GM19239 (cell line): ENCODE results near the gene COLEC11.
"Not testable (repeated sequence)": the region's sequence is repeated elsewhere in the genome, so short reads cannot be mapped to it uniquely, and the experiment has no call there.

Experiments
- DNase-seq: peaks from one replicate; pipeline ENCODE4 v3.0.0; 2011; ENCODE audit warnings: low spot score; ENCODE audit not compliant: insufficient read length
- FAIRE-seq: peaks from 2 replicates; lab custom pipeline; 2011; peaks lifted over from hg19 to GRCh38; lab: Jason Lieb, UNC

COLEC11 gene

DNA sequence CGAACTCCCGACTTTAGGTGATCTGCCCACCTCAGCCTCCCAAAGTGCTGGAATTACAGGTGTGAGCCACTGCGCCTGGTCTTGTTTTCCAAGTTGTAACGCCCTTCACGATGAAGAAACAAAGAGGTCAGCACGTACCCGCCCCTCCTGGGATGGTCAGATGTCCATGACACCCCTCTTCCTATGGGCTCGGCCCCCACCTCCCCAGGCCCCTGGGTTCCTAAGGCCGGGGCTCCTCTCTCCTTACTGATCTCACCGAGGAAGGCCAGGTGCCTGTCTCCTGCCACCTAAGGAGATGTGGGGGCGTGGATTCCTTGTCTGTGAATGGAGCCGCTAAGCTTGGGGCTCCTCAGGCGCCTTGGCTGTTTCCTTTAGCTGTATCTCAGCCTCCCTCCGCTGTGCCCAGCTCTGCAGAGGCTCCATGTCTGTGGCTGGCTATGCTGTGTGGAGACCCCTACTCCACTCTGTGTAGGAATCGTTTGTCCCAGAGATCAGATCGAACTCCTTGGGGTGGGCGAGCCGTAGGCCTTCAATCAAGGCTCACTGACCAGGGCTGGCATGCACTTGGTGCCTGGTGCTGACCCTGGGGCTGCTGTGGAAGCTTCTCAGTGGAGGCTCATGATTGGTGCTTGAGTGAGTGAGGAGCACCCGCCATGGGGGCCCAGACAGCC lies 8.8 kb downstream of the COLEC11 start:
- no peak for FAIRE-seq
- DNase-seq: no peak

DNA sequence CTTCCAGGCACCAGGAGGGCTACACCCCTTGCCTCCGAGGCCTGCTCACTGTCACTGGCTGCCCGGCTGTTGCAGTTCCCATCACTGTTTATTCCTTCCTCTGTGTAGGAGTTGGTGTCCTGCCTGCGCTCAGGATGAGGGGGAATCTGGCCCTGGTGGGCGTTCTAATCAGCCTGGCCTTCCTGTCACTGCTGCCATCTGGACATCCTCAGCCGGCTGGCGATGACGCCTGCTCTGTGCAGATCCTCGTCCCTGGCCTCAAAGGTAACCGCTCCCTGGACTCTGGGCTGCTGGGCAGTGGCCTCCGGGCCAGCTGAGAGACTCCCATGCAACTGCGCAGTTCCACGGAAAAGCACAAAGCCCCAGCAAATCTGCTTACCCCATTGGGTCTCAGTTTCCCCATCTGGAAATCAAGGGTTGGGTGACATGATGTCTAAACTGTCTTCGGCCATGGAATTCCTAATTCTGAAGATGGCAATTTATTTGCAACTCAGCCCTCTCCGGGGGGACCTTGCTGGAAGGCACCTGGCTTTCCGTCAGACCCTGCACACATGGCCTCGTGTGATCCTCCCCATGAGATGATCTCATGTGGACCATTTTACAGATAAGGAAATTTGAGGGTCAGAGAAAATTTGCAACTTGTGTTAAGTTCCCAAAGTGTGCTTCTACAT lies 9.4 kb downstream of the COLEC11 start:
- no peak for FAIRE-seq
- no peak for DNase-seq

DNA sequence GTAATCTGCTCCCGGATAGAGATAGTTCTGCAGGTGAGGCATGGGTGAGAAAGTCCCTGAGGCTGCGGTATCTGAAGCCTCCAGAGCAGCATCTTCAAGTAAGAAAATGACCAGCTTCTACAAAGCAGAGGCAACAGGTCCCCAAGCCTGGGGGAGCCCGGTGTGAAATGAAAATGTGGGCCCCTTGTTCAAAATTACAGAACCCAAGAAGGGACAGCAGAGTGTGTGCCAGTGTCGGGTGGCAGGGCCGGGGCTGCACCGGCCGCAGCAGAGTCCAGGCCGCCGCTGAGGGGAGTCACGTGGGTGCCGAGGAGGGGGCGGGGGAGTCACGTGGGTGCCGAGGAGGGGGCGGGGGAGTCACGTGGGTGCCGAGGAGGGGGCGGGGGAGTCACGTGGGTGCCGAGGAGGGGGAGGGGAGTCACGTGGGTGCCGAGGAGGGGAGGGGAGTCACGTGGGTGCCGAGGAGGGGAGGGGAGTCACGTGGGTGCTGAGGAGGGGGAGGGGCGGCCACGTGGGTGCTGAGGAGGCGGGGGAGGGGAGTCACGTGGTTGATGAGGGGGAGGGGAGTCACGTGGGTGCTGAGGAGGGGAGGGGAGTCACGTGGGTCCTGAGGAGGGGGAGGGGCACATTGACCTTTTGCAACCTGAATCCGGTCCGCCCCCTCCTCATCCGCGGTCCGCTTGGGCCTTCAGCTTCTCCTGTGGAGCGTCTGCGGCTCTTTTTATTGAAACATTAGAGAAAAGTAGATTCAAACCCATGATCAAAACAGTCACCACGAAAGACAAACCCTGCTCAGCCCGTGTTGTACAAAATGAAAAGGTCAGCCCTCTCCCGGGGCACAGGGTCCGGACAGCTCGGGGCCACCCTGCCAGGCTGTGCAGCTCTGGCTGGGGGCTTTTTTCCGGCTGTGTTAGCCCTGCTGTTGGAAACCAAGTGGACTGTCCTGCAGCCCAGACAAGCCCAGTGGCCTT lies 10.4 kb downstream of the COLEC11 start:
- peak; percentile 37 for DNase-seq
- no peak for FAIRE-seq

DNA sequence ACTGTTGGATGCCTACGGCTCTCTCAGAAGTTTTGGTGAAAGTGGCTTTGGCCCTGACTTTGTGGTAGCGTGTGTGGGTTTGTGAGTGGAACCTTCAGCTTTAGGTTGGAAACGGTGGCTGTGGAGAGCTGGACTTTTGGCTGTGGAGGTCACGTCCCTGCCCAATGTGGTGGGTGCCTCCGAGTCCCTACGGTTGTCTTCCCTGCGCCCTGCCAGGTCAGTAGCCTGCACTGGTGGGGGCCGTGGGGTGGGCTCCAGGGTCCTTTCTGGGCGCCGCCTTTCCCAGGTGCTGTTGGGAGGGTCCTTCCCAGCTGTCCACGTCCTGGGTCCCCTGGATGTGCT lies 11.1 kb downstream of the COLEC11 start:
- DNase-seq (no peak), FAIRE-seq (no peak)

DNA sequence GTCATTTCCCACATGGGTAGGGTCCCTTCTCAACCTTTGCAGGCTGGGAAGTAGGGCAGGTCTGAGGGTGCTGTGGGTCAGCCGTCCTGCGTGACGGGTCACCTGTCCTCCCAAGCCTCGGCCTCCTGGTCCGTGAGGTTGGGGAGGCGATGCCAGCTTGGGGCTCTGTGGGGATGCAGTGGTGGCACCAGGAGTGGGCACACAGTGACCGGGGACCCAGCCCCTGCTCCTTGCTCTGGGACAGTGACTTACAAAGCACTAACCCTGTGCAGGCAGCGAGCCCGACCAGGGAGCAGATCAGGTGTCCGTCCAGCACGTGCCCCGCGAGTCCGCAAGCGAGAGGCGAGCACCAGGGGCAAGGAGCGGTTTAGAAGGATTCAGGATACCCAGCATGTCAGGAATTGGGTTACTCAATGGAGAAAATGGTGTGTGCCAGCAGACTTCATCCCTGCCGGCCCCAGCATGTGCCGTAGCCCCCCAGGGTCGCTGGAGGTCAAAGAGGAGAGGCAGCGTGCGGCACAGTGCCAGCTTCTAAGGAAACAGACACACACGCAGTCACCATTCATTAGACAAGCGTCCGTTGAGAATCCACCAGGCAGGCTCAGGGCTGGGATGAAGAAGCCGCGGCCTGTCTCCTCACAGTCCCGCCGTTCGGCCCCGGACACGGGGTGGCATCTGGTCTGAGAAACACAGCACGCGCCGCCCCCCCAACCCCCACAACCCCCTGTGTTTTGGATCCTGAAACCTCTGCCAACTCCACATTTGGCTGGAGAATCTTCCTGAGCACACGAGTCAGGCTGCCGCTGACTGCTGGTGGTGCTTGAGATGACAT lies 11.7 kb downstream of the COLEC11 start:
- FAIRE-seq (no peak), DNase-seq (no peak)

DNA sequence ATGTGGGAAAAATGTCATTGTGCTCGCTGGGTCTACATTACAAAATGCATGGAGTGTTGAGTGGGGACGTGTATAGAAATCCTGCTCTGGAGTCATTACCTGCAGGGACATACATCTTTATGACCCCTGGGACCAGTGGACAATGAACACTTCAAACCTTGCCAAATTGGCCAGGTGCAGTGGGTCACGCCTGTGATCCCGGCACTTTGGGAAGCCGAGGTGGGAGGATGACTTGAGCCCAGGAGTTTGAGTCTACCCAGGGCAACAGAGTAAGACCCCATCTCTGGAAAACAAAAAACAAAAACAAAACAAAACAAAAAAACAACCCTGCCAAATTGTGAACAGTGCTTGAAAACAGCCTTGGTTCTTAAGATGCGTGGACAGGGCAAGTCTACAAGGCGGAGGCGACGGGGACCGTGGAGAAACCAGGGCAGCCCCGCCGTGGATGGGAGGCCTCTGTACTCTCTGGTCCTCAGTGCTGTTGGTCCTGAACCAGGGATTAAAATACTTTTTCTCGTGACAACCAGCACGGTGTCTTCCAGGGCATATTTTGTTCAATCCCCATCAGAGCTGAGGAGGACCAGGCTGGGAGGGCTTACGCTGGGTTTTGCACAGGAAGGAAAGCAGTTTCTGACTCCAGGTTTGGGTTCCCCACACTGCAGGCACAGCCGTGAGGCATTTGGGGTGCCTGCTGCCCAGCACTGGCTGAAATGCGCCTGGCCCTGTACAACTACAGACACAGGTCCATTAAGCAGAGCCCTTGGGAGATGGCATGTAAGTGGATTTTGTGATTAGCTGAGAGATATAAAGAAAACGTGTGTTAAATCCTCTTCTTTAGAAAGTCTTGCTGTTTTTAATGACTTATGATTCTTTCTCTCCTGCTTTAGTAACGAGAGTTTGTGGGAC lies 13.7 kb downstream of the COLEC11 start:
- DNase-seq: no peak

DNA sequence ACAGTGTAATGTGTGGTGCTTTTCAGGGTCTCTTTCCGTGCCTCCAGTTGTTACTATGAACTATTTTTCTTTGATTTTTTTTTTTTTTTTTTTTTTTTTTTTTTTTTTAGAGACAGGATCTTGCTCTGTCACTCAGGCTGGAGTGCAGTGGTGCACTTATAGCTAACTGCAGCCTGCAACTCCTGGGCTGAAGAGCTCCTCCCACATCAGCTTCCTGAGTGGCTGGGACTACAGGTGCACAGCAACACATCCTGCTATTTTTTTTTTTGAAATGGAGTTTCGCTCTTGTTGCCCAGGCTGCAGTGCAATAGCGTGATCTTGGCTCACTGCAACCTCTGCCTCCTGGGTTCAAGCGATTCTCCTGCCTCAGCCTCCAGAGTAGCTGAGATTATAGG lies 14.4 kb downstream of the COLEC11 start:
- not testable (repeated sequence) for FAIRE-seq, DNase-seq

More for the DNA sequence above, 13.7 kb downstream of the COLEC11 start:
- no peak for FAIRE-seq

DNA sequence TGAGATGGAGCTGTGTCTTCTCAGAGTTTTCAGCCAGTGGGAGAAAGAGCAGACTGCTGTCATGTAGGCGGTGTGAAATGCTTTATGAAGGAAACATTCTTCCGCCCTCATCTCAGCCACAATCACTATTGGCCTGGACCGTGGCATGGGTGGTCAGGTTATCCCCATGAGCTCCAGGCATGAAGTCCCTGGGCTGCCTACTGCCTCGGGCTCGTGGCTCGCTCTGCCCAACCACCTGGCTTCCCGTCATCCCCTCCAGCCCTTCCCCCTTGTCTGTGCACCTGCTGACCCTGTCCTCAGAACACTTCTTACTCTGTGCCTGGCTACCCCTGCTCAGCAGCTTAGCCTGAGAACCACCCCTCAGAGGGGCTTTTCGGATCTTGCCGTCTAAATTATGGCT lies 15.5 kb downstream of the COLEC11 start:
- no peak for DNase-seq
- FAIRE-seq: no peak

DNA sequence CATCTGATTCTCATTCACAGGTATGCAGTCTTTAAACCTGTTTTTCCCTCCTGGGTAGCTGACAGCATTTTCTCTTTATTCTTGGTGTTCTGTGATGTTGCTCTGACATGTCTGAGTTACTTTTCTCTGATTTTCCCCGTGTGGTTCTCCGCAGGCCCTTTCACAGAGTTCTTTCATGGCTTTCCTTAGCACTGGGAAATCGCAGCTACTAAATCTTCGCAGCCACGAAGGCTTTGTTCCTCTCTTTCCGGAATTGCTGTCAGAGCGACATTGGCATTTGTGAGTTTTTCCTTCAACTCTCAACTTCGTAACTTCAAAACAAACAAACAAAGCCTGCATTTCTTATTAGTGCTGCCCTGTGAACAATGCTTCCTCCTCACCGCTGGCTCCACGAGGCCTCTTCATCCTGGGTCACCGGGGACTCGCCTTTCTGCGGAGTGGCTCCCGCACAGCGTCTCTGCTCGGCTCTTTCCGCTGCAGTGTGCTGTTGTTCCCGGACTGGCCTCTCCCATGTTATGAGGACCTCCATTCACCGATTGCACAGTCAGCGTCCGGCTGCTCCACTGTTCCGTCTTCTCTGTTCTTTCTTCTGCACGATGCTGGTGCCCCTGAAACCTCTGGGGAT lies 16.1 kb downstream of the COLEC11 start:
- no peak for FAIRE-seq
- DNase-seq: no peak

DNA sequence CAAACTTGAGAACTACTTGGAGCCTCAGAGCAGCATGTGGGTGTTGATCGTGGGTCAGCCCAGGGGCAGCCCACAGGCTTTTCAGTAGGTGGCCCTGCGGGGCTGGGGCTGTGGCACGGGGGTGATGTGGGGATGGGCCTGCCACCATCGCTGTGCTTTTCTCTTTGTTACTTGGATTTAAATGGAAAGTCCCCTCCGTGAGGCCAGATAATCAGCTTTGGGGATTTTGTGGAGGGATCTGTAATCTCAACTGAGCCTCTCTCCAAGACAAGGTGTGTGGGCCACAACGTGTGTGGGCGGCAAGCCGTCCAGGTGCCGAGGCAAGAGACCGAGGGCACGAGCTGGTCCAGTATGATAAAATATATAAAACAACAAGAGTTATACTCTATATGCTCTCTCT lies 16.7 kb downstream of the COLEC11 start:
- FAIRE-seq (no peak), DNase-seq (no peak)

DNA sequence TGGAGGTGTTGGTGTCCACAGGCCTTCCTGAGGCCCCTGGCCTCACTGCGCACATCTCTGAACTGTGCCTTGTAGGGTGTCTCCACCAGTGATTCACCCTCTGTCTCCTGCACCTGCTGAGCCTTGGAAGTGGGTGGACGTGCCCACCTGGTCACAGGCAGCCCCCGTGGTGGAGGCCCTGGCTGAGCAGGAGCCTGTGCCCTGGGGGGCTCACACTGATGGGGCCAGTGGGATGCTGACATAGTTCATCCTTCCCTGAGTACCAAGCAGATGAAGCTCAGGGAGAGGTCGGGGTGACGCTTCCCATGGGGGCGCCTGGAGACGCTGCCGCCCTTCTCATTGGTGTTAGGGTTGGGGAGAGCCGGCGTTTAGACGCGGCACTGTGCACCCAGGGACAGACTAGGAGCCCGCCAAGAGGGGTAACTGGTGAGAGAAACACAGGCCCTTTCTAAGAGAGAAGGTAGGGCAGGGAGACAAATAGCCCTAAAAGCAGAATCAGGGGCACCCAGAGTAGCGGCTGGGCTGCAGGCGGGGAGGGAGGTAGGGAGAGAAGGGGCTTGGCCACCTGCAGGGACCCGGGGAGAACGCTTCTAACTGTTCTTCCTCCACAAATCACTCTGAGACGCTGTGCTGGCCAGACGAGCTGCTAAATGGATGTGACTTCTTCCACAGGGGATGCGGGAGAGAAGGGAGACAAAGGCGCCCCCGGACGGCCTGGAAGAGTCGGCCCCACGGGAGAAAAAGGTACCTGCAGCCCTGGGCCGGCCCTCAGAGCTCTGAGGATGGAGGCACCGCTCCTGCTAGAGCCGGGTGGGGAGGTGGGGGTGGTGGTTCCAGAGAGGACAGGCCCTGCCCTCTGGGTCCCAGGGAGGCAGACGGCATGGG lies 18.0 kb downstream of the COLEC11 start:
- DNase-seq (no peak), FAIRE-seq (no peak)

DNA sequence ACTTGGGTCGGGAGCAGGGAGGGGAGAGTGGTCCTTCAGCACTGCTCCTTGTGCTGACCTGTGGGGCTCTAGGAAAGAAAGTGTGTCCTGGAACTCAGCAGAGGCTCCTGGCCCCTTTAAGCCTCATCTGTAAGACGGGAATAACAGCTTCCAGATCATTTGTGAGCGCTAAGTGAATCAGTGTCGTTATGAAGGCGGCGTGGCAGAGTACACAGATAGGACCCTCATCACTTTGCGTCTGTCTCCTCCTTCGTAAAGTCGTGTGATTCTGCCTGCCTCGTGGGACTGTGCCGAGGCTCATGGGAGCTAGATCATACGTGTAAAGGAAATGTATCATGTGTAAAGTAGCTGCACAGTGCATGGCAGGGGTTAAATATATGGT lies 18.6 kb downstream of the COLEC11 start:
- DNase-seq: no peak
- no peak for FAIRE-seq

DNA sequence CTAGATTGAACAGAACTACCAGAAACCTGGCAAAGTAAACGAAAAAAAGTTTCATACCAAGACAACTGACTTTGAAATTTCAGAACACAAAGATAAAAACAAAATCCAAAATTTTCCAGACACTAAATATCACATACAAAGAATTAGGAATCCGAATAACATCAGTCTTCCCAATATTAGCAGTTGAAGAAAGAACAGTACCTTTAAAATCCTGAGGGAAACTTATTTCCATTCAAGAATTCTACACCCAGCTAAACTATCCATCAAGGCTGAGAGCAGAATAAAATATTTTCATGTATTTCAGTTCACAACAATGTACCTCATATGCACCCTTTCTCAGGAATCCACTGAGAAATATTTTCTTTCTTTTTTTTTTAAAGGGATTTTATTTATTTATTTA lies 19.8 kb downstream of the COLEC11 start:
- not testable (repeated sequence) for DNase-seq, FAIRE-seq

DNA sequence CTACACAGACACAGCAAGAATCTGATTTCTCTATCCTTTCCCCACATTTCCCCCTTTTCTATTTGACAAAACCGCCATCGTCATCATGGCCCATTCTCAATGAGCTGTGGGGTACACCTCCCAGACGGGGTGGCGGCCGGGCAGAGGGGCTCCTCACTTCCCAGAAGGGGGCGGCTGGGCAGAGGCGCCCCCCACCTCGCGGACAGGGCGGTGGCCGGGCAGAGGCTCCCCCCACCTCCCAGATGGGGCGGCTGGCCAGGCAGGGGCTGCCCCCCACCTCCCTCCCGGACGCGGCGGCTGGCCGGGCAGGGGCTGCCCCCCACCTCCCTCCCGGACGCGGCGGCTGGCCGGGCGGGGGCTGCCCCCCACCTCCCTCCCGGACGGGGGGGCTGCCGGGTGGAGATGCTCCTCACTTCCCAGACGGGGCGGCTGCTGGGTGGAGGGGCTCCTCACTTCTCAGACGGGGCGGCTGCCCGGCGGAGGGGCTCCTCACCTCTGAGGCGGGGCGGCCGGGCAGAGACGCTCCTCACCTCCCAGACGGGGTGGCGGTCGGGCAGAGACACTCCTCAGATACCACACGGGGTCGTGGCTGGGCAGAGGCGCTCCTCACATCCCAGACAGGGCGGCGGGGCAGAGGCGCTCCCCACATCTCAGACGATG lies 20.8 kb downstream of the COLEC11 start:
- not testable (repeated sequence) for FAIRE-seq, DNase-seq

DNA sequence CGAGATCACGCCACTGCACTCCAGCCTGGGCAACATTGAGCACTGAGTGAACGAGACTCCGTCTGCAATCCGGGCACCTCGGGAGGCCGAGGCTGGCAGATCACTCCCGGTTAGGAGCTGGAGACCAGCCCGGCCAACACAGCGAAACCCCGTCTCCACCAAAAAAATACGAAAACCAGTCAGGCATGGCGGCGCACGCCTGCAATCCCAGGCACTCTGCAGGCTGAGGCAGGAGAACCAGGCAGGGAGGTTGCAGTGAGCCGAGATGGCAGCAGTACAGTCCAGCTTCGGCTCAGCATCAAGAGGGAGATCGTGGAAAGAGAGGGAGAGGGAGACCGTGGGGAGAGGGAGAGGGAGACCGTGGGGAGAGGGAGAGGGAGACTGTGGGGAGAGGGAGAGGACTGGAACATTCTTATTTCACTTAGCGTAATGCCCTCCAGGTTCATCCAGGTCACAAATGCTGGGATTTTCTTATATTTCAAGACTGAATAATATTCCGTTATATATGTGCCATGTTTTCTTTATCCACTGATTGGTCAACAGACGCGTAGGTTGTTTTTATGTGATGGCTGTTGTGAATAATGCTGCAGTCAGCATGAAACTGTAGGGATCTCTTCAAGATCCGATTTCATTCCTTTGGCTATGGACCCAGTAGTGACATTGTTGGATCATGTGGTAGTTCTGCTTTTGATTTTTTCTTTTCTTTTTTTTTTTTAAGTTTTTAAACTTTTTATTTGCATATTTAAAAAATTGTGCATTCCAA lies 21.7 kb downstream of the COLEC11 start:
- not testable (repeated sequence) for DNase-seq, FAIRE-seq

DNA sequence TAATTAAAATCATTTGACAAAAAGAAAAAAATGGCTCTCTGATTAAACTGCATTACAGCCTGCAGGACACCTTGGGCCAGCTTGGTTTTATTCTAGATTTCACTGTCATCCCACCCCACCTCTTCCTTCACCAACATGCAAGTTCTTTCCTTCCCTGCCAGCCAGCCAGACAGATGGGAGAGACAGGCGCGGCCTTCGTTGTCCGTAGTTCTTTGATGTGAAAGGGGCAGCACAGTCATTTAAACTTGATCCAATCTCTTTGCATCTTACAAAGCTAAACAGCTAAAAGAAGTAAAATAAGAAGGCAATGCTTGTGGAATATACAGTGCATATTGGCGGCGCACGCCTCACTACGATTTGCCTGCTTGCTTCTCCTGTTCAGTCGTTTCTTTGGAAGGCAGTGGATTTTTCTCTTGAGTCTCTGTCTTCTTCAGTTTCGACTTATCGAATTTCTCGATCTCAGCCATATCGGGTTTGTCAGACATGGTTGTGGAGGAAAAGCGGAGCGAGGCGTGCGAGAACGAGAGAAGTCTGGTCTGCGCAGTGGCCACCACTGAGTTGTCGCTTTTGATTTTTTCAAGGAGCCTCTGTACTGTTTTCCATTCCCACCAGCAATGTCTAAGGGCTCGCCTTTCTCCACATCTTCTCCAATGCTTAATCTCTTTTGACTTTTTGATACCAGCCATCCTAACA lies 22.4 kb downstream of the COLEC11 start:
- FAIRE-seq (no peak), DNase-seq (no peak)
